Vagina (tissue), 2 donors: ENCODE data around the gene GLI1. TPM values are rescaled to one million over a fixed set of nuclear protein-coding genes. Genes with fewer than 3 reads are reported as not detected.

Experiments used
- DNase-seq, 2 donors: peaks; one replicate each; pipeline ENCODE4 v3.0.0-alpha.2; 2017; ENCODE audit errors: extremely low spot score in 2 of 2
- H3K27ac ChIP-seq: fragments of 200-600 bp; sonication (generic); one replicate; pipeline ENCODE4 v1.5.1; 2019
- H3K27me3 ChIP-seq: fragments of 200-600 bp; sonication (generic); one replicate; pipeline ENCODE4 v1.5.1; 2019
- H3K36me3 ChIP-seq, 2 donors: fragments of 200-600 bp; sonication (generic); one replicate each; pipeline ENCODE4 v1.5.1; 2017 to 2019
- H3K4me1 ChIP-seq: fragments of 200-600 bp; sonication (generic); one replicate; pipeline ENCODE4 v1.5.1; 2019
- H3K4me3 ChIP-seq, 2 donors: fragments of 200-600 bp; sonication (generic); 1 replicate in 1 of 2; 2 replicates in 1 of 2; pipeline ENCODE4 v1.5.1; 2016 to 2019
- H3K9me3 ChIP-seq: fragments of 200-600 bp; sonication (generic); one replicate; pipeline ENCODE4 v1.5.1; 2019
- POLR2A ChIP-seq, 2 donors: fragments of 450-650 bp; IDR thresholded peaks; one replicate each; pipeline ENCODE4 v1.6.1; 2017; ENCODE audit warnings: antibody characterized with exemption in 2 of 2, mild to moderate bottlenecking in 2 of 2, moderate library complexity in 2 of 2
- POLR2AphosphoS5 ChIP-seq, 2 donors: sonication (generic); formaldehyde crosslinking; IDR thresholded peaks; one replicate each; pipeline ENCODE4 v1.9.0; 2017; ENCODE audit warnings: antibody characterized with exemption in 2 of 2, mild to moderate bottlenecking in 2 of 2, low read depth in 1 of 2; ENCODE audit not compliant: insufficient read depth in 1 of 2
- intact Hi-C: fragments of 100-400 bp; cut with DNase I; formaldehyde crosslinking; loops from one replicate; pipeline ENCODE4 v1.15.1; 2023
- total RNA-seq: library from RNA; depleted of rRNA; stranded (reverse); fragments of >200 nt; gene quantifications from one replicate; pipeline ENCODE4 v1.2.3, GENCODE V29; 2016
- TF ChIP-seq, protein P1 (sequence below), 3 experiments: fragments of 450-650 bp in 2 of 3; fragments of 200-600 bp in 1 of 3; sonication (generic) in 1 of 3; IDR thresholded peaks; one replicate each; pipeline ENCODE4 v1.5.1; 2017 to 2019; ENCODE audit warnings: antibody characterized with exemption in 3 of 3, mild to moderate bottlenecking in 2 of 3, moderate library complexity in 2 of 3

The GLI1 gene
- total RNA-seq, 1 donor from 2014 or later = 0.25 TPM

DNA sequence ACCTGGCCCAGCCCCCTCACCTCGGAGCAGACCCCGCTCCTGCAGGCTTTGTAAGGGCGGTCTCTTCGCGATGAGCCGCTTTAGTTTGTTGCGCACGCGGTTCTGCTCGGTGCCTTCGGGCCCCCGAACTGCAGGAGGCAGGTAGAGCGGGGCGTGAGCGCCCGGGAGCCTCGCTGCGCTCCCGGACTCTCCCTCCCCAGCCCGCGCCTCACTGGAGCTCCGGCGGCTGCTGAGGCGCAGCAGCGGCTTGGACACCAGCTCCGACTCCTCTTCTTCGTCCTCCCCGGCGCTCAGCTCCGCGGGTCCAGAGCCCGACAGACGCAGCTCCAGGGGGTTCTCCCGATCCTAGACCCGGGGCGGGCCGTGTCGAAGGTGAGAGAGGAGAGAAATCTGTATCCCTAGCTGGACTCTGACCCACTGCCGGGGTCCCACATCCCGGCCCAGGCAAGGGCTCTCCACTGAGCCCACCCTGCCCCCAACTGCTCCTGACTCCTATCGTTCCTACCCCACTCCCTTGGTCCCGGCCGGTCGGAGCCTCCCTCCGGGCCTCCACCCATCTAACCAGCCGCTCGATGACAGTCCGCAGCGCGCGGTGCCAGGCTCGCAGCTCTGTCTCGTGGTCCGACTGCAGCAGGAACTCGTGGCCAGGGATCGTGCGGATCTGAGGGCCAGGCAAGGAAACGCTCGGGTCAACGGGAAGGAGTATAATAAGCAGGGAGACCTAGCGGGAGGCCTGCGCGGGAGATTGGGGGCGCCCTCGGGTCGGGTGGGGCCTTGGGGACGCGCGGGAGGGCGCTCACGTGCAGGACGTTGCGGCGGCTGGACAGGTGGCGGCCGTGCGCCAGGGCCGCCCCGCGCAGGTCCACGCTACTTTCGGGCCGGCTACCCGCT lies 15.9 kb downstream of the GLI1 start:
- DNase-seq = no peak
- no peaks in the 10 kb centered on the region for H3K9me3 ChIP-seq
- H3K4me3 ChIP-seq = peak overlapping the region; percentile 34
- TF ChIP-seq POLR2AphosphoS5 (IDR thresholded peaks at IDR 0.05; ENCODE audit: insufficient read depth in 1 of 2, low read depth in 1 of 2) = no peak
- TF ChIP-seq, protein P1, sequence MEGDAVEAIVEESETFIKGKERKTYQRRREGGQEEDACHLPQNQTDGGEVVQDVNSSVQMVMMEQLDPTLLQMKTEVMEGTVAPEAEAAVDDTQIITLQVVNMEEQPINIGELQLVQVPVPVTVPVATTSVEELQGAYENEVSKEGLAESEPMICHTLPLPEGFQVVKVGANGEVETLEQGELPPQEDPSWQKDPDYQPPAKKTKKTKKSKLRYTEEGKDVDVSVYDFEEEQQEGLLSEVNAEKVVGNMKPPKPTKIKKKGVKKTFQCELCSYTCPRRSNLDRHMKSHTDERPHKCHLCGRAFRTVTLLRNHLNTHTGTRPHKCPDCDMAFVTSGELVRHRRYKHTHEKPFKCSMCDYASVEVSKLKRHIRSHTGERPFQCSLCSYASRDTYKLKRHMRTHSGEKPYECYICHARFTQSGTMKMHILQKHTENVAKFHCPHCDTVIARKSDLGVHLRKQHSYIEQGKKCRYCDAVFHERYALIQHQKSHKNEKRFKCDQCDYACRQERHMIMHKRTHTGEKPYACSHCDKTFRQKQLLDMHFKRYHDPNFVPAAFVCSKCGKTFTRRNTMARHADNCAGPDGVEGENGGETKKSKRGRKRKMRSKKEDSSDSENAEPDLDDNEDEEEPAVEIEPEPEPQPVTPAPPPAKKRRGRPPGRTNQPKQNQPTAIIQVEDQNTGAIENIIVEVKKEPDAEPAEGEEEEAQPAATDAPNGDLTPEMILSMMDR (IDR thresholded peaks at IDR 0.05) = no peak
- no peaks in the 10 kb centered on the region for H3K36me3 ChIP-seq
- H3K27me3 ChIP-seq = peaks cover 12% of the 10 kb centered on the region
- no peak overlapping the region for H3K27ac ChIP-seq
- intact Hi-C loops = no loop called here
- H3K4me1 ChIP-seq = peaks cover 18% of the 10 kb centered on the region

DNA sequence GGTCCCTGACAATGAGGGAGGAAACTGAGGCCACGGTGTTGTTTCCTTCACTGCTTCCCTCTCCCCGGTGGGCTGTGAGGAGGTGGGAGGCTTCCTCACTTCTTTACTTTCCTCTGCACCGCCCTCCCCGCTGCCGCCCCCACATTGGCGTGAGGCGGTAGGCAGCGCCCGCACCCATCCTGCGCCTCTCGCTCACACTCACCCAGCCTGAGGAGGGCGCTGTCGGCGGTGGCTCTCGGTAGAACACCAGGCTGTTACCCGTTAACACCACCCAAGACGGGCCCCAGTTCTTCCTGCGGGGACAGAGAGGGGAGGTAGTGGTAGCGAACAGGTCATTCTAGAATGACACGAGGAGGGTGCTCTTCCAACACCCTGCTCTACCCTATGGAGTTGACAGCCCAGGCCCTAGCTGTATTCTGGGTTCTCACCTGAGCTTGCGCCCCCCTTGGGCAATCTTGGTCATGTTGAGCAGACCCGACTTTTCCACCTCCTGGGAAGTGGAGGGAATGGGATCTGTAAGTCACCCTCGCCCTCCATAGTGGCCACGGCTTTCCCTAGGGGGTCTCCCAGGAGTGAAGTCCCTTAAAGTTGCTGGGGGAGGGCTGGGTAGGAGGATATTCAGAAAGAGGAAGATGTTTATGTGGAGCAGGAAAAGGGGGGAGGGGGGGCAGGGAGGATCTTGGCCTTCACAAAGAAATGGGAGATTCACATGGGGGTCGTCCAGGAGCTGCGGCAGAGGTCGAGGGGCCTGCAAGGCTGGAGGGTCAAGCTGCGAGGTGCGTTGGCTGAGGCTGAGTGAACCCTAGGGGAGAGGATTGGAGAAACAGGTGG lies 16.8 kb downstream of the GLI1 start:
- peak overlapping the region; percentile 27 for H3K27ac ChIP-seq
- intact Hi-C loops = no loop called here

DNA sequence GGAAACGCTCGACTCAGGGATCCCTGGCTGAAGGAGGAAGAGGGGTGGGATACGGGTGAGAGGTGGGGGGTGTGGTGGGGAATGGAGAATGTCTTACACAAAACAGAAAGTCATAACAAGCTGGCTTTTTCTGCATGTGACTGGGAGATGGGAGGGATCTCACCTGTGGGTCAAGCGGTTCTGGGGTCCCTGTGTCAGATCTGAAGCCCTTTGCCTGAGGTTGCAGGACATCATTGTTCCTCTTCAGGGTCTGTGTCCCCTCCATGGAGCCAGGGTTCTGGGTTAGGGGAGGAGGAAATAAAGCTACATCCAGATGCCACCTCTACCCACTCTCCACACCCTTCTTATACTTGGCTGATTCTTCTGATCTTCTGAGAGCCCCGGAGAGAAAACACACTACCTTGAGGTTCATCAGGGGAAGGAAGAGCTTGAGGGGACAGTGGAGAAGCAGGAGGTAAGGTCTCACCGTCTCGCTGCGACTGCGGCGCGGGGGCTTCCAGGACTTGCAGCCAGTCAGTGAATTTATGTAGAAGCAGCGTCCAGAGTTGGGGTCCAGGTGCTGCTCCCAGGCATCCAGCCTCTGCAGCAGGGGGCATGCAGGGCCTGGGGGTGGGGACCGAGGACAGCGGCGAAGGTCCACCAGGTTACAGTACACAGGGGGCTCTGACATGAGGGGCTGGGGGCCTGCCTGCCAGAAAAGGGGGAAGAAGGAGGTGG lies 17.6 kb downstream of the GLI1 start:
- Histone ChIP-seq H3K4me3 (peak overlapping the region; percentile 34), H3K36me3 (no peaks in the 10 kb centered on the region), H3K4me1 (peaks cover 18% of the 10 kb centered on the region), H3K9me3 (no peaks in the 10 kb centered on the region), H3K27ac (peak overlapping the region; percentile 39), H3K27me3 (peaks cover 12% of the 10 kb centered on the region)
- intact Hi-C loops = no loop called here
- TF ChIP-seq, protein P1 (IDR thresholded peaks at IDR 0.05) = no peak
- TF ChIP-seq POLR2AphosphoS5 (IDR thresholded peaks at IDR 0.05; ENCODE audit: insufficient read depth in 1 of 2, low read depth in 1 of 2) (no peak), POLR2A (IDR thresholded peaks at IDR 0.05) (no peak)
- no peak for DNase-seq

More for the DNA sequence above, 16.8 kb downstream of the GLI1 start:
- Histone ChIP-seq H3K36me3 (no peaks in the 10 kb centered on the region), H3K4me1 (peaks cover 18% of the 10 kb centered on the region), H3K4me3 (peak overlapping the region; percentile 34), H3K9me3 (no peaks in the 10 kb centered on the region), H3K27me3 (peaks cover 12% of the 10 kb centered on the region)
- no peak for DNase-seq
- TF ChIP-seq, protein P1 (IDR thresholded peaks at IDR 0.05) = no peak
- TF ChIP-seq POLR2A (IDR thresholded peaks at IDR 0.05) (no peak), POLR2AphosphoS5 (IDR thresholded peaks at IDR 0.05; ENCODE audit: insufficient read depth in 1 of 2, low read depth in 1 of 2) (no peak)

DNA sequence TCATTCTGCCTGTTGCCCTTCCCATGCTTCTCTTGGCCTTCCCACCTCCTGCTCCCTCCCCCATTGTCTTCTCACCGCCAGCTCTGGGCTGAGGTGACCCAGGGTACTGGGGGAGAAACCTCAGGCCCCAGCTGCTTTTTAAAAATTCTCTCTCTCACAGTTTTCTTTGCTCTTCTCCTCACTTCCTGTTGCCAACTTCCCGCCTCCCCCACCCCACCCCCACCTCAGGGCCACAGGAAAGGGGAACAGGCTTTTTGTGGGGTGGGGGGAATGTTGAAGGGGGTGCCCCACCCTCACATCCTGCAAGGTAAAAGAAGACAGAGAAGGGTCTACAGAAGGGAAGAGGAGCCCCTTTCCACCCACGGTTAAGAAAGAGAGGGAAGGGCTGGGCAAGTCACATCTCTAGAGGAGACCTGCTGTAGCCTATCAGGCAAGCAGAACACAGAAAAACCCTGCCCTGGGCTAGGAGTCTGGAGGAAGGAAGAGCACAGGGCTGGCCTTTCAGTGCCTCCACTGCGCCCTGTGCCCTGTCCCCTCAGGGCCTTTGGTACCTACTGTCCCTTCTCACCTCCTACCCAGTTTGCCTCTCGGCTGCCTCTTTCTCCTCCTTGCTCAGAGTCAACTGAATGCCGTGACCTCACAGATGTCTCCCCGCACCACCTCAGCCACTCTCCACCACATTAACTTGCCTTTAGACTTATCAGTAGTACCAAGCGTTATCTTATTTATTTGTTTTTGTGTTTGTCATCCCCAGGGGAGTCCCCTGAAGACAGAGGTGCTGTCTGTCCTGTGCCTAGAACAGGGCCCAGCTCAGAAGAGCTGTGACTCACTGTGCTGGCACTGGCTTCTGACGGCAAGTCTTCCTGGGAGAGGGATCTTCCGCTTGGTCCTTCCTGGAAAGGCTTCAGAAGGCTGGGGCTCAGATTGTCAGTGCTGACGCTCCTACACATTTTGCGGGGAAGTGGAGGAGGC lies 18.4 kb downstream of the GLI1 start:
- no peaks in the 10 kb centered on the region for H3K9me3 ChIP-seq
- no peak for DNase-seq
- H3K27ac ChIP-seq = peak overlapping the region; percentile 39
- intact Hi-C loops = no loop called here
- peaks cover 12% of the 10 kb centered on the region for H3K27me3 ChIP-seq
- TF ChIP-seq POLR2A (IDR thresholded peaks at IDR 0.05) (no peak), POLR2AphosphoS5 (IDR thresholded peaks at IDR 0.05; ENCODE audit: insufficient read depth in 1 of 2, low read depth in 1 of 2) (peak in 1 of 2 donors; percentile 7)
- TF ChIP-seq, protein P1 (IDR thresholded peaks at IDR 0.05) = no peak
- H3K4me1 ChIP-seq = peaks cover 18% of the 10 kb centered on the region
- H3K4me3 ChIP-seq = peak overlapping the region; percentile 14 to 34
- H3K36me3 ChIP-seq = no peaks in the 10 kb centered on the region
